NCI-H526 treated with DMSO at 0.1 percent for 48 hours (cell line): ENCODE measurements around the gene NHERF2.

Experiments used
- DNase-seq: peaks from one replicate; lab custom pipeline; 2025; lab: John Stamatoyannopoulos, UW

NHERF2 gene

GRCh38 chr16:2061023-2061422 lies 34.3 kb downstream of the NHERF2 start:
- no peak for DNase-seq

GRCh38 chr16:2061526-2061925 lies 34.8 kb downstream of the NHERF2 start:
- DNase-seq = no peak

- DNase-seq = no peak
Observed at GRCh38 chr16:2062801-2063200, 36.1 kb downstream of the NHERF2 start.

GRCh38 chr16:2063861-2064260 lies 37.2 kb downstream of the NHERF2 start:
- DNase-seq = no peak

GRCh38 chr16:2064368-2064945 lies 37.8 kb downstream of the NHERF2 start:
- no peak for DNase-seq

GRCh38 chr16:2066139-2066538 lies 39.4 kb downstream of the NHERF2 start:
- DNase-seq = no peak

- no peak for DNase-seq
Observed at GRCh38 chr16:2070576-2071453, 44.1 kb downstream of the NHERF2 start.

- DNase-seq = no peak
Observed at GRCh38 chr16:2071454-2072202, 44.9 kb downstream of the NHERF2 start.

- no peak for DNase-seq
Observed at GRCh38 chr16:2072926-2073325, 46.2 kb downstream of the NHERF2 start.

- DNase-seq = no peak
Observed at GRCh38 chr16:2074071-2074470, 47.4 kb downstream of the NHERF2 start.

- DNase-seq = no peak
Observed at GRCh38 chr16:2075631-2076030, 48.9 kb downstream of the NHERF2 start.

- DNase-seq = no peak
Observed at GRCh38 chr16:2076072-2076865, 49.6 kb downstream of the NHERF2 start.

GRCh38 chr16:2077016-2077415 lies 50.3 kb downstream of the NHERF2 start:
- no peak for DNase-seq

GRCh38 chr16:2077696-2078095 lies 51.0 kb downstream of the NHERF2 start:
- no peak for DNase-seq

GRCh38 chr16:2078096-2078495 lies 51.4 kb downstream of the NHERF2 start:
- DNase-seq = no peak

GRCh38 chr16:2078691-2079090 lies 52.0 kb downstream of the NHERF2 start:
- DNase-seq = no peak

- DNase-seq = no peak
Observed at GRCh38 chr16:2079311-2079800, 52.7 kb downstream of the NHERF2 start.

- no peak for DNase-seq
Observed at GRCh38 chr16:2079991-2080390, 53.3 kb downstream of the NHERF2 start.

- no peak for DNase-seq
Observed at GRCh38 chr16:2081201-2082084, 54.7 kb downstream of the NHERF2 start.

- no peak for DNase-seq
Observed at GRCh38 chr16:2082171-2082982, 55.7 kb downstream of the NHERF2 start.
